EH (cell line): ENCODE measurements around the gene RNASE7.

Experiments
- DNase-seq: peaks from one replicate; pipeline ENCODE4 v3.0.0-alpha.2; 2015; ENCODE audit warnings: low read depth

Gene RNASE7

DNA sequence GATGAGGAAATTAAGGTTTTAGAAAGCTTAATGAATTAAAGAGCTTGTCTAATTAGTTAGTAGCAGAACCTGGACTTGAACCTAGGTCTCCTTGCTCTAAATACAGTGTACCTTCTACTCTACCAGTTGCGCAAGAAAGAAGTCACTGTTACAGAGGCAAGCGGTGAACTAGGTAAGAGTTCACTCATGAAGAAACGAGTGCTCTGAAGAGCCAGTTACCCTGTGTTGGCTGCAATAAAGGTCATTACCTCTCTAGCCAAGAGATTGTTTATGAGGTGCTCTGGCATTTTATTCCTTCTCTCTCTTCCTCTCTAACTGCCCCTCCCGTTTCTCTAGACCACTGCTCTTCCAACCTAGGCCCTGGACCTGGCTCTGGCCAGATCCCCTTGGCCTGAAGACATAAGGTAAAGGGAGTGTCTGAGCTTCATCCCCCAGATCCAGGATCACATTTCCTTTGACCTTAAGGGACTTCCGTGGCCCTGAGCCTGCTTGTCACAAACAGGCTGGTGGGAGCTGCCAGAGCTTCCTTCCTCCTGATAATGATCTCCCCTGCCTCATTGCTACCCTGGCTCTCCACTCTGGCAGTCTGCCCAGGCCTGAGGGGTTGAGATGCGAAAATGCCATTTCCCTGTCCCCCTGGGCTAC is 1.9 kb downstream of the RNASE7 start:
- DNase-seq: peak; percentile 8

DNA sequence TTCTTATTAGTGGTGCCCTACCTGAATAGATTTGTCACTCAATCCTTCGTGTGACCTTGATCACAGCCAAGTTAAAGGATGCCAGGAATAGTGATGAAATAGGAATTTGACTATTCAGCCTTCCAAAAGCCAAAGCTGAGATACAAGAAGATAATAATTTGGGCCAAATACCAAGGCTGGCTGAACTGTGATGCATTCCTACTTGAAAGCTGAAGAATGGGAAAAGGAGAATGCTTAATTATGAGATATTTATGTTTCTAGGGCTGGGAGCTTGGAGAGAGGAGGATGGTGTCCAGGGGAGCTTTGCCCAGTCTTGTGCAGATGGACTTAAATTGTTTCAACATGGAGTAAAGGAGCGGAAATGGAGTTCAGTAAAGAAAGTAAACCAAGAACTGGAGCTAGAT is 5.2 kb downstream of the RNASE7 start:
- peak; percentile 83 for DNase-seq

DNA sequence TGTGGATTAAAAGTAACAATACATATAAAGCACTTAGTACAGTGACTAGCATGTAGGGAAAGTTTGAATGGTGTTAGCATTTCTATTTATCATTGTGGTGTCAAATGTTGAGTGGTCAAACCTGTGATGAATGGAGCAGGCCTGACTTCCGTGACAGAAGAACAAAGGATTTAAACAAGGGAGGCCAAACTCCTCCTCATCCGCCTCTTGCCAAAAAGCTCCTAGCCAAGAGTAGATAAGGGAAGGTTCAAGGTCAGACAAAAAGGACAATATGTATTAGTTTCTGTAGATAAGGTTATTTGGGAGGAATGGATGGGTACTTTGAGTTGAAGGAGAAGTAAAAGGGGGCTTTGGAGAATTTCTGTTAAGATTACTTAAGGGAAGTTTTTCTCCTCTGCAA is 6.5 kb downstream of the RNASE7 start:
- no peak for DNase-seq

DNA sequence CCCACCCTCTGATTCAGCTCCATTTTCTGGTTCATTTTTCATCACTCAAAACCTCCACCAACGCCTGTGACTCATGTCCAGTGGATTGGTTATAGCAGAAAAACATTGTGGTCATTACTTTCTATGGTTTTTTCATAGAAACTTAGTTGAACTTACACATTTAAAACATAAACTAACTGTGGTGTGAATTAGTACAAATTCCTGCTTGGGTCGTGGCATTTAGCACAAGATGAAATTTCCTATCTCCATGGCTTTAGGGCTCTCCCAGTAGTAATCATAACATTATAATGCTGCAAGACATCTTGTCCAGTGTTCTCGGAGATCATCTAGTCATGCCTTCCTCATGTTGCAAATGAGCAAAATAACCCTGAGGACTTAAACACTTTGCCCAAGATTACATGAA is 7.1 kb downstream of the RNASE7 start:
- DNase-seq: peak; percentile 70

DNA sequence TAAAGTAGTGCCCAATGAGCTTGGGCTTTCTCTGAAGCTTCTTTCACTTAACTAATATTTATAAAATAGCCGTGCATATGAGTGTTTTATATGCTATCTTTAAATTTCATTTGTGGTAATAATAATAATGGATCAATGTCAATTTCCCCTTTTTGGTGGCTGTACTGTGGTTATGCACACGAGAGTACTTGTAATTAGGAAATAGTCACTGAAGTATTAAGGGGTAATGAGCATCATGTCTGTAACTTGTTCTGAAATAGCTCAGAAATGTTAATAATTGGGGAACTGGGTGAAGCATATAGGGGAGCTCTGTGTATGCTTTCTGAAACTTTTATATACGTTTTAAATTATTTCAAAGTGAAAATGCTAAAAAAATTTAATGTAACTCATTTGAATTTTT is 8.4 kb downstream of the RNASE7 start:
- DNase-seq: no peak

DNA sequence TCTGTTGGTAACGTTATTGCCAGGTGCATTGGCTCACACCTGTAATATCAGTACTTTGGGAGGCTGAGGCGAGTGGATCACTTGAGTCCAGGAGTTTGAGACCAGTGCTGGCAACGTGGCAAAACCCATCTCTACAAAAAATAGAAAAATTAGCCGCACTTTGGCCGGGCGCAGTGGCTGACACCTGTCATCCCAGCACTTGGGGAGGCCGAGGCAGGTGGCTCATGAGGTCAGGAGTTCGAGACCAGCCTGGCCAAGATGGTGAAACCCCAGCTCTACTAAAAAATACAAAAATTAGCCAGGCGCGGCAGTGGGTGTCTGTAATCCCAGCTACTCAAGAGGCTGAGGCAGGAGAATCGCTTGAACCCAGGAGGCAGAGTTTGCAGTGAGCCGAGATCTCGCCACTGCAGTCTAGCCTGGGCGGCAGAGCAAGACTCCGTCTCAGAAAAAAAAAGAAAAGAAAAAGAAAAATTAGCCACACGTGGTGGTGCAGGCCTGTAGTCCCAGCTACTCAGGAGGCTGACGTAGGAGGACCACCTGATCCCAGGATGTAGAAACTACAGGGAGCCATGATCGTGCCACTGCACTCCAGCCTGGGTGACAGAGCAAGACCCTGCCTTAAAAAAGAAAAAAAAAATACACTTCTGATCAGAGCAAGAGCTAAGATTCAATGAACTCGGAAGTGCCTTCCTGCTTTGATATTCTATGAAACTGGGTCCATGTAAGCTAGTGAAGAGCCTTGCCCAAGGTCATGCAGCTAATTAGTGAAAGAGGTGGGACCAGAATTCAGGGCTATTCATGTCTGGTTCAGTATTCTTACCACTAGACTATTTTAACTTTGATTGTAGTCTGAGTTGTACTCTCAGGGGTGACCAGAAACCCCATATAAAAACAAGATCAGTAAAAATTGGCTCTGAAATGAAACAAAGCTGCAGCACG is 11.3 kb downstream of the RNASE7 start:
- DNase-seq: no peak

DNA sequence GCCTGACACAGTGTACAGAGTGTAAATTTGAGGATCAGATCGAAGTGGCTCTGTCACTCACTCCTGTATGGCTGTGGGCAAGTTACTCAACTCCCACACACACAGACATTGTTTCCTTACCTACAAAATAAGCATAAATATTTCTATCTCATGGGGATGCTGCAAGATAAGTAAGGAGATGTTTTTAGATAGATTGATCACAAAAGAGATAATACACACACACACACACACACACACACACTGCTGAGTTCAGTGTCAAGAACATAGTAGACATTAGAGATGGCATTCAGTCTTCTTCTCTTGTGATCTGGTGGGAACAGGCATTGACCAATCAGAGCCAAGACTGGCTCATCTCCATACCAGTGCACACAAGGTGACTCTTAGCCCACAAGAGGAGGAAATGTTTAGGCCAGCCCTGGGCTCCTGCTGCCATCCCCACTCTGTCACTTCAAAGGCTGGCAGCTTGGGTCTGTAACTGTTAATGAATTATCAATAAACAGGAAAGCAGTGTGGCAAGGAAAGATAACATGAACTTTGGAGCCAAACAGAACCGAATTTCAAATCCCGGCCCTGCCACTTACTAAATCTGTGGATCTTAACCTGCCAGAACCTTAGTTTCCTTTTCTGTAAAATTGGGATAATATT is 12.1 kb downstream of the RNASE7 start:
- DNase-seq: no peak

DNA sequence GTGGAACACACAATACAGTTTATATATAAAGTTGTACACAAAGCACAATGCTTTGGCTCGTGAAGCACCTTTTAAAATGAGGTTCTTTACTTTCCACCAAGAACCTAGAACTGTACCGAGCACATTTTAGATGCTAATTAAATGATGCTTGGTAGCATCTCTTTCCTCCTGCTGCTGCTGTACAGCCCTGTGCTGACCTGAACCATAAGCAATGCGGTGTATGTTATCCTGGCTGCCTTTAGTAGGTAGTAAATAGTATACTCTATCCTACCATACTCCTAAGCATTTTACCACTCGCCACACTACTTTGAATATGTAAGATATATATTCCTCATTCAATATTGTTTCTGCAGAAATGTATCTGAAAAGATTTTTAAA is 12.6 kb downstream of the RNASE7 start:
- no peak for DNase-seq

DNA sequence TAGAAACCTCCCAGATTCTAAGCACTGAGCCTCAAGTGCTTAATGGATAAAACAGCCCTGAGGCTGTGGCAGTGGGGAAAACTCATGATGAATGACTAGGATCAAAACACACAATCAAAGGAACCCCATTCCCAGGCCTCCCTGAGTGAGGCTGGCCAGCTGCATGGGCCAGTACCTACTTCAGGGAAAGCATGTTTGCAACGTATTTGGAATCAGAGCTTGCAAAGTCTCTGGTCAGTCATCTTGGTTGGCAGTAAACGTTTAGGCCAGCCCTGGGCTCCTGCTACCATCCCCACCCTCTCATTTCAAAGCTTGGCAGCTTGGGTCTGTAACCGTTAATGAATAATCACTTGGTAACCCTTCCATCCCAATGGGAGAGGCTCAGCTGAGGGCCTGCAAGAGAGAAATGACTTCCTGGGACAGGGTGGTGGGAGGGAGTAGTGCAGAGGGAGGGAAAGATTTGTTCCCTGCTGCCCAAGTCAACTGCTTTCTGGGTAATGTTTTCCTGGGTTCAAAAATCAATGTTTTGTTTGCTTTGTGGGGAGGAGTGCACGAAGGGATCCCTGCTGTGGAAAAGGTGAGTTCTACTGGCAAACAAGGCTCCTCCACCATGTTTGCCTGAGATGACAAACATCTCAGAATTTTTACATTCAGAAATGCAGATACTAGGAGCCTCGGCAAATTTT is 13.4 kb downstream of the RNASE7 start:
- DNase-seq: no peak

DNA sequence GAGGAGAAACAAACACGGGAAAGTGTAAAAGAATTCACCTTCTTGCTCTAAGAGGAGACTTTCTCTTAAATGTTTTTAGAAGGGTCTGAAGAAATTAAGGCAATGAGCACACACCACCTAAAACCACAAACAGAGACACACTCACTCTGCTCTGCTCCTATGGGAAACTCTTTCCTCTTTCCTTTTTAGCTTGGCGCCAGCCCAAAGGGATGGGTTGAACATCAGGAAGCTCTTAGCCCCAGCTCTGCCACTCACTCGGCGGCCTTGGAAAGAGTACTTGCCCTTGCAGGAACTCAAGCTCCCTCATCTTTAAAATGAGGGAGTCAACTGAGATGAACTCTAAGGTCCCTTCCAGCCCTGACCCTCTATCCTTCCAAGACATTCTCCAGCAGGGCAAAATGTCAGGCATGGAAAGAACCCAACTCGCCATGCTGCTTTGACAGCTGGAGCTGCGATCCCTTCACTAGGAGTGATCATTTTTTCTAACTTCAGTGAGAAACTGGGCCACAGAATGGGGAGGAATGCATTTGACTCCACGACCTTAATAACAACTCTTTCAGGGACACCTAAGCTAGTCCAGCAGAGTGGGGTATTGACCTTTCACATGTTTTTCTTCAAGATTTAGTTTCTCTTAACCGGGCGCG is 14.5 kb downstream of the RNASE7 start:
- peak; percentile 63 for DNase-seq

DNA sequence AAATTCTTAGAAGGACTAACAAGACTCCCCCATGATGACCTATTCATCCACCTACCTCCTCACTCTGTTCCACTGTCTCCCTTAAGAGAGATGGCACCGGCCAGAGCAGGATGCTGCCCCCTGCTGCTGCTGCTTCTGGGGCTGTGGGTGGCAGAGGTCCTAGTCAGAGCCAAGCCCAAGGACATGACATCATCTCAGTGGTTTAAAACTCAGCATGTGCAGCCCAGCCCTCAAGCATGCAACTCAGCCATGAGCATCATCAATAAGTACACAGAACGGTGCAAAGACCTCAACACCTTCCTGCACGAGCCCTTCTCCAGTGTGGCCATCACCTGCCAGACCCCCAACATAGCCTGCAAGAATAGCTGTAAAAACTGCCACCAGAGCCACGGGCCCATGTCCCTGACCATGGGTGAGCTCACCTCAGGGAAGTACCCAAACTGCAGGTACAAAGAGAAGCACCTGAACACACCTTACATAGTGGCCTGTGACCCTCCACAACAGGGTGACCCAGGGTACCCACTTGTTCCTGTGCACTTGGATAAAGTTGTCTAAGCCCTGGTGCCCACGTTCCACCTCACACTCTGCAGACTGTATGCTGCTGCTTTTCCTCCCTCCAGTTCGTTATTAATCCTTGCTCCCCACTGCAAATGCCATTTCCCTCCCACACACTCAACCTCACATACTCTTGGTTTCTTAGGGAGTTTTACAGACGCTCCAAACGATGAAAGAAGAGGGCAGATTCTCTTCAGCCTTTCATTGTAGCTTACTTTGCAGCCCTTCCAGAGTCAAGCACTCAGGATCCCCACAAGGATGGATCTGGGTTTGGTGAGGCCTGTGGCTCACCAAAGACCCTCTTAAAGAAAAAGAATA is 15.9 kb downstream of the RNASE7 start, which contains the start of gene RNASE8:
Gene RNASE8 (plus strand): TSS at position 20 of the 873 bp plus-strand sequence. CDS start 71 bp downstream, at position 91.
- DNase-seq: peak; percentile 50

DNA sequence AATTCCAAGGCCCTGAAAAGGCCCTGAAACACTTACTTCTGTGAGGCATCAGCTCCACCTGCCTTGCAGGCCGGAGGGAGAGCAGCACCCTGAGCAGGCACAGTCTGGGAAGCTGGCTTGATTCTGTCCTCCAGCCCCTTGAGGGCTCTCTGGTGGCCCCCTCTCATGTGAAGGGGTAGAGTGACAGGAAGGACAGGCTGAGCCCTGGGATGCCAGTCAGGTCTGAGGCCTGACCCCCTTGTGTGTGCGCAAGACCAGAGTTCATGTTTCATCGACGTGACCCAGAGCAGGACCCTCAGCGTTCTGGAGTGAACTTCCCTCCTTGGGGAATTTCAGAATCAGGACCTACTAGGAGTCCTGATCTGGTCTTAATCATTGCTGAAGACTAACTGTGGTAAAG is 16.7 kb downstream of the RNASE7 start:
- no peak for DNase-seq

DNA sequence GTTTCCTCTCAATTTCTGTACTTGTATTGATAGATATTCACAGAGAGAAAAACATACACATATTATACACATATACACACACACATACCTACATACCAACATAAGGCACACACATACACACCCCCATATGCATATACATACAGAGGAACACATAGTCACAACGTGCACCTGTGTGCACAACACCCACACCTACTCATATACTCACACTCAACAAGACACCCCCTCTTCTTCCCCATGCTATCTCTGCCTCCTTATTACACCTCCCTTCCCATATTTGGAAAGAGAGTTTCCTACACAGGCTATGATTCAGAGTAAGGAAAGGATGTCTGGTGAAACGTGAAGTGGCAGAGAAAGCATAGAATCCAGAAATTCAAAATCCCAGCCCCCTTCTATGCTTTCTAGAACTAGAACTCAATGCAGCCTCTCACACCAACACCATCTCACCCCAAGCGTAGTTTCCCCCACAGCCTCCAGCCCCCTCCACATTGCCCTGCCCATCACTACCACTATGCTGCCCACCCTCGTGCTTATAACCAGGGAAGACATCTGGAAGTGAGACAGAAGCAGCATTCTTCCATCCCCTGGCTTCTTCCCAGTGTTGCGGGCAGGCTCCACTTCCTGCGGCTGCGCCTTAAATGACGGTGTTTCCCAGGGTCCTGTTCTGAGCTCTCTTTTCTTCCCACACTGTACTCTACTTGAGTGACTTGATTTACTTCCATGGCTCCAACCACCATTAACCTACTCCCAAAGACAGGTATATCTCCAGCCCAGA is 17.9 kb downstream of the RNASE7 start:
- peak; percentile 65 for DNase-seq

DNA sequence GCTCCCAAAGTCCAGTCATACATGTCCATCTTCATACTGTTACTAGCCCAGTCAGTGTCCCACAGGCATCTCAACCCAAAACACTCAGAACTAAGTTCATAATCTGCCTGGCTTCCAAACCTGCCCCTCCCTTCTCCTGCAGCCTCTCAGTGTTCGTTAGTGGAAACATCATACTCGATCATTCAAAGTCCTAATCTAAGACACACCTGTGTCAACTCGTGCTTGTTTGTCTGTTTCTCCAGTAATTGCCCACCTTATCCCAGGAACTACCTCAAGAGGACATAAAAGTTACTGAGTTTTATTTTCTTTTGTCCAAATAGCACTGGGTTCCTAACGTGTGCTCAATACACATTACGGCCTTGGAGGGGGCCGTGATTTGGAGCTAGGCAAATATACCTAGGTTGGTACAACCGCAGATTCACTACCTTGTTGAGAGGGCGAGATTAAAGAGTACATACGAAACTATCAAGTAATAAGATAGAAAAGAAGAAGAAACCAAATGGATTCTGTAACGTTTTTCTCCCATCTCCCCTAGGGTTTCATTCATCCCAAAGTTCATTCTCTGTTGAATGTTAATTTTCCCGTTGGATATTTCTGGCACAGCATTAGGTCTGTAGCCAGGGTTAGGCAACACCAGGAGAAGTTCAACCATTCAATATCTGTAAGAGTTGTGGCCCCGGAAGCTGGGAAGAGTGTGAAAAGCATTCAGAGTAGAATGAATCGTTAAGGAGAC is 18.6 kb downstream of the RNASE7 start:
- DNase-seq: no peak

DNA sequence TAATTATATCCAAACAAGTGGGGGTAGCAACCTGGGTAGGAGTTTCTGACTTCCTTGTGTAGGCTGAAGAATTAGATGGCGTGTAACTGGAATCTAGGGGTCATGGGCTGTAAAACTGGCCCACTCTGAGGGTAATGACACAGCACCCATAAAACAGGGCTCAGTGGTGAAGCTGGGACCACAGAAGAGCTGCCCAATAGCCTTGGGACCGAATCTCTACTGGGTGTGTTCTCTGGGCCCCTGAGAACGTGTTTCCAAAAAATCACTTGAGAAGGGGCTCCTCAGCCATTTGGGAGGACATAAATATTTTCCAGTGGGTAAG is 19.1 kb downstream of the RNASE7 start:
- no peak for DNase-seq

DNA sequence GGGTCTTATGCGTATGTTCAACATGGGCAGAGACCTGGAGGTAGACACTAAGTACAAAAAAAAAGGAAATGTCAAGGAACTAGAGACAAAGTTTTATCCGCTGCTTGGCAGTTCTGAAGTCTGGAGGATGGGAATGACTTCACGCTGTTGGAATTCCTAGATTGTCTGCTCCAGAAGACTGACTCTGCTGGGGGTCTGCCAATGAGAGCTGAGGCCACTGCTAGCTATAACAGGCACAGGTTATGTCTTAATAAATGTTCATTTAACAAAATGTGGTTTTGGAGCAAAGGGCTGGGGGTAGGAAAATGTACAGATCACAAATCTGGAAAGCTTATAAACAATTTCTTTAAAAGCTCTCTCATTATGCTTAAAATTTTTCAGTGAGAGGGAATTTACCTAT is 21.3 kb downstream of the RNASE7 start:
- peak; percentile 91 for DNase-seq

DNA sequence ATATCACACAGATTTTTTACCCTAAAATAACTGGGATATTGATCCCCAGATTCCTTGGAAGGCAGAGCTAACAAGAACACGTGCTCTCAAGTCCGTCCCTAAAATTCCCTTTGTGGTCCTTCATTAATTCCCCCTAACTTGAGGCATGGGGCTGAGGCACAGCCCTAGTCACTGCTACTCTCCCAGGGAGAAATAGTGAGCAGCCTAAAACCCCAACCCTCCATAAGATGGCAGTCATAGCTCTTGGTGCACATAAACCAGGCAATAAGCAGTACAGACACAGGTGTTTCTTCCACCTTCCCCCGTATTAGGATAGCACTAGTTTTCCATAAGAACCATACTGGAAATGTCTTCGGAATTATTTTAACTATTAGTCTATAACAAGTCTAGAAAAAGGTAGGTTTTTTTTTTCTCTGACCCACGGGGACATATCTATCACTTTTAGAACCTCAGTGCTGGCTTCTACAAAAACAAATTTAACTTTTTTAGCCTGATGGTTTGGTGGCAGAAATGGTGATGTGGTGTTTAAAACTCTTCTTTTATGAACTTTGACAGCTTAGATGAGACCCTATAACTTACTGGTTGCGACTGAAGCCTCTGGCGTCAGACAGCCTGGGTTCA is 24.8 kb downstream of the RNASE7 start:
- no peak for DNase-seq

DNA sequence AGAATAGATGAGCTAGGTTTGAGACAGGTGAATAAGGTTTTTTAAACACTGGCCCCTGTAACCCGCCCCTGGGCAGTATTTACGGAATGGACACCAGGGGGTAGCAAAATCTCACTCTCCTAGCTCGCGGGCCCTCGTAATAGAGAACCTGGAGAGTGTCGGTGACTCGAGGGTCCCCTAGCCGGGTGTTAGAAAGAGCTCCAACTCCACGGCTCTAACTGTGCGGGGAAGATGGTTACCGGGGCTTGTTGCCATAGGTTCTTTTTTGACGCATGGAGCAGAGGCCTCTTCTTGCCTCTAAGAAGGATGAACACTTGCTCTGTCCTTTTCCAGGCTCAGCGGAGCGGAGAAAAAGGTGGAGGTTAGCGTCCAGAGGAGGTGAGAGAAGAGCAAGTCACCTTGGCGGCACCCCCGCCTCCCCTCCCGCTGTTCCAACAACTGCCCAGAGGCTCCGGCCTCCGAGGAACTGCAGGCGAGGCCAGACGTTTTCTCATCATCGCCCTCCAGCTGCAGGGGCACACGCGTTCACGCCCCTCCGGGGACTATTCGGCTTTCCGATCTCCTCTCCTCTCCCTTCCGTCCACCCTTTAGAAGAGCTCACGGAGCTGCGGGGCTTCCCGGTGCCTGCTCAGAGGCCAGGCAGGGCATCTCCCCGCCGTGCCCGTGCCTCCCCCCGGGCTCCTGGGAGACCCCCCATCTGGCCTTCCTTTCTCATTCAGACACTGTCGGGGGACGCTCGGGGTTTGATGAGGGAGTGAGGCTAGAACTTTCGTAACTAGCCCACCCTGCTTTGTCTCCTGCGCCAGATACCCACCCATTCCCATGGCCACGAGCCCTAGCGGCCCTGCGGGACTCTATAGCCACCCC is 26.6 kb downstream of the RNASE7 start:
- DNase-seq: peak; percentile 70
